GM23248 (cell line): ENCODE data around the gene R3HCC1L. TPM values are rescaled to one million over a fixed set of nuclear protein-coding genes. Genes with fewer than 3 reads are reported as not detected.

Experiments
- DNase-seq: peaks from one replicate; pipeline ENCODE4 v3.0.0-alpha.2; 2015
- H2AFZ ChIP-seq: fragments of 200-600 bp; sonication (generic); 2 replicates; pipeline ENCODE4 v1.6.1; 2016; ENCODE audit warnings: antibody characterized with exemption
- H3F3A ChIP-seq: fragments of 200-600 bp; sonication (generic); 2 replicates; pipeline ENCODE4 v1.6.1; 2016; ENCODE audit warnings: mild to moderate bottlenecking, antibody characterized with exemption, mixed run types; ENCODE audit not compliant: insufficient read depth
- H3K27ac ChIP-seq: fragments of 200-600 bp; sonication (generic); 2 replicates; pipeline ENCODE4 v1.5.1; 2016; ENCODE audit warnings: mild to moderate bottlenecking
- H3K27me3 ChIP-seq: fragments of 200-600 bp; sonication (generic); replicated peaks from 2 replicates; pipeline ENCODE4 v1.6.1; 2016; ENCODE audit warnings: mild to moderate bottlenecking; ENCODE audit not compliant: insufficient read depth
- H3K36me3 ChIP-seq: fragments of 200-600 bp; sonication (generic); 2 replicates; pipeline ENCODE4 v1.6.1; 2016; ENCODE audit warnings: low read depth, mild to moderate bottlenecking
- H3K4me1 ChIP-seq: fragments of 200-600 bp; sonication (generic); 2 replicates; pipeline ENCODE4 v1.6.1; 2016; ENCODE audit warnings: mild to moderate bottlenecking; ENCODE audit not compliant: insufficient read depth
- H3K4me2 ChIP-seq: fragments of 200-600 bp; sonication (generic); one replicate; pipeline ENCODE4 v1.6.1; 2016; ENCODE audit warnings: mild to moderate bottlenecking; ENCODE audit not compliant: unreplicated experiment
- H3K4me3 ChIP-seq: fragments of 200-600 bp; sonication (generic); 2 replicates; pipeline ENCODE4 v1.5.1; 2016; ENCODE audit warnings: mild to moderate bottlenecking
- H3K79me2 ChIP-seq: fragments of 200-600 bp; sonication (generic); 2 replicates; pipeline ENCODE4 v1.6.1; 2016; ENCODE audit warnings: mild to moderate bottlenecking; ENCODE audit not compliant: insufficient read depth
- H3K9ac ChIP-seq: fragments of 200-600 bp; sonication (generic); 2 replicates; pipeline ENCODE4 v1.6.1; 2016; ENCODE audit warnings: mild to moderate bottlenecking
- H3K9me2 ChIP-seq: fragments of 200-600 bp; sonication (generic); 2 replicates; pipeline ENCODE4 v1.6.1; 2016; ENCODE audit warnings: mixed run types, mild to moderate bottlenecking, moderate library complexity; ENCODE audit not compliant: insufficient read depth
- H3K9me3 ChIP-seq: fragments of 200-600 bp; sonication (generic); one replicate; pipeline ENCODE4 v1.6.1; 2017; ENCODE audit warnings: low read depth
- H4K20me1 ChIP-seq: fragments of 200-600 bp; sonication (generic); 2 replicates; pipeline ENCODE4 v1.6.0; 2016; ENCODE audit not compliant: insufficient read depth
- EZH2 ChIP-seq: fragments of 200-600 bp; sonication (generic); IDR thresholded peaks from 2 replicates; pipeline ENCODE4 v1.6.1; 2018; ENCODE audit warnings: antibody characterized with exemption, mild to moderate bottlenecking; ENCODE audit not compliant: insufficient read depth, poor library complexity, severe bottlenecking
- EZH2phosphoT487 ChIP-seq: fragments of 200-600 bp; sonication (generic); IDR thresholded peaks from 2 replicates; pipeline ENCODE4 v1.6.1; 2018; ENCODE audit warnings: antibody characterized with exemption, moderate library complexity, mild to moderate bottlenecking, low read depth; ENCODE audit not compliant: insufficient read depth
- WGBS, 2 experiments: methylation state at CpG; one replicate each; pipeline ENCODE4 v1.1.6; 2015 to 2017; ENCODE audit warnings: low lambda C conversion rate in 2 of 2, low coverage in 1 of 2; ENCODE audit errors: missing lambda C conversion rate in 2 of 2; 5-methylcytosine and 5-hydroxymethylcytosine counted together
- in situ Hi-C: fragments of 300-500 bp; cut with MboI; formaldehyde crosslinking; loops from 2 replicates; pipeline ENCODE4 v1.15.0; 2020
- polyA plus RNA-seq: library from polyadenylated mRNA; unstranded; fragments of >200 nt; fragmentation: Nextera tagmentation; extraction: Ambion mirVana; gene quantifications from 2 replicates; pipeline ENCODE4 v1.2.1, GENCODE V29; 2016
- total RNA-seq: library from RNA; depleted of rRNA; stranded (reverse); fragments of >200 nt; shearing (Covaris generic); gene quantifications from 2 replicates; pipeline ENCODE4 v1.2.3, GENCODE V29; 2014

Gene R3HCC1L
- total and polyA plus RNA-seq, 2 experiments from 2014 or later = 8.2 to 10.2 TPM

GRCh38 chr10:98107644-98108430, 26.6 kb upstream of the R3HCC1L start:
- Histone ChIP-seq H2AFZ (no peak overlapping the region), H3K4me2 (no peak overlapping the region), H3K27me3 (peaks cover 11% of the 10 kb centered on the region; the same call in 1 of the 2 replicates), H3K4me1 (no peaks in the 10 kb centered on the region), H3F3A (no peaks in the 10 kb centered on the region), H3K9me2 (no peaks in the 10 kb centered on the region), H3K36me3 (no peaks in the 10 kb centered on the region), H3K4me3 (no peak overlapping the region), H3K79me2 (no peaks in the 10 kb centered on the region), H3K9ac (no peak overlapping the region), H3K9me3 (no peaks in the 10 kb centered on the region), H4K20me1 (no peaks in the 10 kb centered on the region), H3K27ac (no peak overlapping the region)
- WGBS, 2 experiments = 39 to 40% methylated on average over 10 of the region's 10 CpGs
- TF ChIP-seq EZH2 (no peak), EZH2phosphoT487 (no peak)
- in situ Hi-C loops = no loop called here
- DNase-seq = no peak

GRCh38 chr10:98110356-98110755, 24.1 kb upstream of the R3HCC1L start:
- in situ Hi-C loops = no loop called here
- Histone ChIP-seq H3K9me3 (no peaks in the 10 kb centered on the region), H3K4me1 (no peaks in the 10 kb centered on the region), H3K4me3 (no peak overlapping the region), H3K27me3 (peaks cover 14% of the 10 kb centered on the region; the same call in 1 of the 2 replicates), H3K27ac (no peak overlapping the region), H3K79me2 (no peaks in the 10 kb centered on the region), H3K36me3 (no peaks in the 10 kb centered on the region), H3K9me2 (no peaks in the 10 kb centered on the region), H4K20me1 (no peaks in the 10 kb centered on the region), H3K9ac (no peak overlapping the region), H2AFZ (no peak overlapping the region), H3F3A (no peaks in the 10 kb centered on the region), H3K4me2 (no peak overlapping the region)
- WGBS, 2 experiments = 9 to 42% methylated on average over 1 of the region's 1 CpG
- TF ChIP-seq EZH2phosphoT487 (no peak), EZH2 (no peak)
- DNase-seq = no peak

- no peaks in the 10 kb centered on the region for H3K36me3 ChIP-seq
- no peak for DNase-seq
- TF ChIP-seq EZH2 (no peak), EZH2phosphoT487 (no peak)
- H3K4me3 ChIP-seq = no peak overlapping the region
- no peaks in the 10 kb centered on the region for H4K20me1 ChIP-seq
- no peaks in the 10 kb centered on the region for H3F3A ChIP-seq
- no peak overlapping the region for H3K4me2 ChIP-seq
- WGBS, 2 experiments = 30 to 33% methylated on average over 10 of the region's 10 CpGs
- no peak overlapping the region for H3K27ac ChIP-seq
- in situ Hi-C loops = no loop called here
- no peaks in the 10 kb centered on the region for H3K9me3 ChIP-seq
- H3K79me2 ChIP-seq = no peaks in the 10 kb centered on the region
- H3K9me2 ChIP-seq = no peaks in the 10 kb centered on the region
- no peak overlapping the region for H2AFZ ChIP-seq
- H3K27me3 ChIP-seq = peaks cover 7% of the 10 kb centered on the region; the same call in 1 of the 2 replicates
- no peak overlapping the region for H3K9ac ChIP-seq
- H3K4me1 ChIP-seq = no peaks in the 10 kb centered on the region
These were observed 19.2 kb upstream of the R3HCC1L start for GRCh38 chr10:98115031-98115787.

GRCh38 chr10:98119891-98120290, 14.6 kb upstream of the R3HCC1L start:
- Histone ChIP-seq H3K4me2 (no peak overlapping the region), H2AFZ (no peak overlapping the region), H3K36me3 (no peaks in the 10 kb centered on the region), H4K20me1 (no peaks in the 10 kb centered on the region), H3K9ac (no peak overlapping the region), H3K4me1 (no peaks in the 10 kb centered on the region), H3K79me2 (no peaks in the 10 kb centered on the region), H3K4me3 (no peak overlapping the region), H3K27me3 (peaks cover 7% of the 10 kb centered on the region; the same call in 1 of the 2 replicates), H3K9me3 (no peaks in the 10 kb centered on the region), H3K27ac (no peak overlapping the region), H3F3A (no peaks in the 10 kb centered on the region), H3K9me2 (no peaks in the 10 kb centered on the region)
- no peak for DNase-seq
- TF ChIP-seq EZH2 (no peak), EZH2phosphoT487 (no peak)
- WGBS, 2 experiments = 42 to 46% methylated on average over 4 of the region's 4 CpGs
- in situ Hi-C loops = no loop called here
